K562 (cell line): ENCODE measurements around the gene PXDC1. TPM values are rescaled to one million over a fixed set of nuclear protein-coding genes. Genes with fewer than 3 reads are reported as not detected.

Experiments
- ATAC-seq: fragments of 200-7000 bp; cut with Tn5 transposase; 3 replicates; pipeline ENCODE4 v1.9.1; 2020; ENCODE audit warnings: moderate library complexity
- BruUV-seq: library from RNA; stranded (reverse); fragments of 400-500 nt; replicated peaks from 2 replicates; lab custom pipeline; 2021; lab: Mats Ljungman, UMichigan
- CTCF ChIA-PET: fragments of 300-600 bp; formaldehyde crosslinking; extraction: SDS; loops from one replicate; lab custom pipeline; 2021; ENCODE audit warnings: low intra/inter-chr PET ratio; lab: Yijun Ruan, JAX
- POLR2A ChIA-PET: fragments of 300-600, 350-650 bp; sonication (Branson Sonifier 250); formaldehyde crosslinking; extraction: SDS; loops from one replicate; lab custom pipeline; 2021; ENCODE audit warnings: antibody characterized with exemption, inconsistent platforms; lab: Yijun Ruan, JAX
- DNase-seq, 4 experiments: peaks; one replicate each; pipeline versions ENCODE4 v3.0.0 to v3.0.0-alpha.2; 2011 to 2018; ENCODE audit warnings: low spot score in 3 of 4, mixed read lengths in 3 of 4; ENCODE audit errors: extremely low read depth in 1 of 4
- FAIRE-seq: peaks from 2 replicates; lab custom pipeline; 2011; peaks lifted over from hg19 to GRCh38; lab: Jason Lieb, UNC
- H2AFZ ChIP-seq: 2 replicates; pipeline ENCODE4 v1.6.0; 2011; ENCODE audit warnings: low read depth, low read length, control low read depth, inconsistent platforms
- H3K27ac ChIP-seq: fragments of 200-600 bp; 3 replicates; pipeline ENCODE4 v1.8.0; 2011; ENCODE audit warnings: low read depth, mild to moderate bottlenecking, control low read depth, inconsistent platforms, low read length, moderate library complexity, mixed read lengths; ENCODE audit errors: extremely low read depth
- H3K27me3 ChIP-seq, 2 experiments: fragments of 300-600 bp in 1 of 2; 2 replicates in 1 of 2; 3 replicates in 1 of 2; pipeline versions ENCODE4 v1.6.0 to v1.8.0; 2011; ENCODE audit warnings: inconsistent platforms in 2 of 2, low read length in 2 of 2, mild to moderate bottlenecking in 1 of 2, mixed read lengths in 1 of 2, moderate library complexity in 1 of 2; ENCODE audit not compliant: control insufficient read depth in 2 of 2, insufficient read depth in 2 of 2
- H3K36me3 ChIP-seq: fragments of 300-600 bp; 3 replicates; pipeline ENCODE4 v1.8.0; 2011; ENCODE audit warnings: mild to moderate bottlenecking, low read length, inconsistent platforms; ENCODE audit not compliant: control insufficient read depth, insufficient read depth
- H3K4me1 ChIP-seq, 2 experiments: fragments of 200-600 bp in 1 of 2; replicated peaks in 1 of 2; 2 replicates in 1 of 2; 3 replicates in 1 of 2; pipeline versions ENCODE4 v1.5.1 to v1.8.0; 2011; ENCODE audit warnings: inconsistent platforms in 2 of 2, low read length in 2 of 2, mild to moderate bottlenecking in 1 of 2, mixed read lengths in 1 of 2, moderate library complexity in 1 of 2; ENCODE audit not compliant: control insufficient read depth in 2 of 2, insufficient read depth in 2 of 2
- H3K4me2 ChIP-seq: 2 replicates; pipeline ENCODE4 v1.6.1; 2011; ENCODE audit warnings: low read length, control low read depth, inconsistent platforms, mixed read lengths; ENCODE audit not compliant: insufficient read depth
- H3K4me3 ChIP-seq: fragments of 200-600 bp; sonication (generic), shearing (Covaris generic); 2 replicates; pipeline ENCODE4 v1.5.1; 2016; ENCODE audit warnings: control low read depth, inconsistent platforms
- H3K79me2 ChIP-seq: fragments of 200-600 bp; 3 replicates; pipeline ENCODE4 v1.8.0; 2011; ENCODE audit warnings: low read length, inconsistent platforms; ENCODE audit not compliant: control insufficient read depth, insufficient read depth
- H3K9ac ChIP-seq, 2 experiments: 2 replicates each; pipeline versions ENCODE4 v1.6.0 to v1.6.1; 2011; ENCODE audit warnings: low read depth in 2 of 2, low read length in 2 of 2, control low read depth in 1 of 2, inconsistent platforms in 1 of 2, mild to moderate bottlenecking in 1 of 2, mixed read lengths in 1 of 2; ENCODE audit not compliant: insufficient read depth in 1 of 2
- H3K9me1 ChIP-seq: one replicate; pipeline ENCODE4 v1.6.0; 2011; ENCODE audit warnings: inconsistent platforms, mild to moderate bottlenecking, low read length, moderate library complexity; ENCODE audit not compliant: control insufficient read depth, insufficient read depth
- H3K9me3 ChIP-seq: replicated peaks from 2 replicates; pipeline ENCODE4 v1.5.1; 2011; ENCODE audit warnings: low read depth, low read length, inconsistent platforms; ENCODE audit not compliant: control insufficient read depth, insufficient read depth
- H4K20me1 ChIP-seq: replicated peaks from 2 replicates; pipeline ENCODE4 v1.6.1; 2011; ENCODE audit warnings: low read length, inconsistent platforms, mixed read lengths; ENCODE audit not compliant: control insufficient read depth, insufficient read depth
- ADNP ChIP-seq: fragments of 200-800 bp; sonication (Bioruptor generic); IDR thresholded peaks from 2 replicates; pipeline ENCODE4 v1.6.1; 2016; ENCODE audit warnings: missing genetic modification characterization, missing compliant biosample characterization
- CBX3 ChIP-seq, 2 experiments: IDR thresholded peaks; 1 replicate in 1 of 2; 2 replicates in 1 of 2; pipeline ENCODE4 v1.6.1; 2012; ENCODE audit warnings: inconsistent platforms in 2 of 2, low read length in 2 of 2, borderline replicate concordance in 1 of 2, control low read depth in 1 of 2
- GABPB1 ChIP-seq: sonication (generic); formaldehyde crosslinking; IDR thresholded peaks from 2 replicates; pipeline ENCODE4 v1.8.0; 2022; ENCODE audit warnings: mild to moderate bottlenecking, missing genetic modification reagents
- GTF2F1 ChIP-seq: IDR thresholded peaks from 2 replicates; pipeline ENCODE4 v1.6.1; 2011; ENCODE audit warnings: low read depth, low read length, improper control_type of control experiment
- KDM5B ChIP-seq: fragments of 200-600 bp; sonication (generic); IDR thresholded peaks from 2 replicates; pipeline ENCODE4 v1.6.1; 2012; ENCODE audit warnings: low read depth, mild to moderate bottlenecking, moderate library complexity, low read length, control low read depth, inconsistent platforms; ENCODE audit not compliant: insufficient replicate concordance
- RBM34 ChIP-seq: fragments of 200-400 bp; formaldehyde crosslinking; IDR thresholded peaks from 2 replicates; pipeline ENCODE4 v1.6.1; 2018; ENCODE audit warnings: low read length, borderline replicate concordance; ENCODE audit not compliant: insufficient read depth
- SETDB1 ChIP-seq: IDR thresholded peaks from one replicate; pipeline ENCODE4 v1.6.1; 2012; ENCODE audit warnings: low read length, control low read depth, inconsistent platforms
- SNIP1 ChIP-seq: fragments of 450-650 bp; IDR thresholded peaks from 2 replicates; pipeline ENCODE4 v1.7.1; 2017; ENCODE audit warnings: low read depth, mild to moderate bottlenecking
- SRSF9 ChIP-seq: fragments of 200-400 bp; formaldehyde crosslinking; IDR thresholded peaks from 2 replicates; pipeline ENCODE4 v1.6.1; 2017; ENCODE audit warnings: low read depth, low read length, borderline replicate concordance
- TAF15 ChIP-seq: fragments of 200-400 bp; formaldehyde crosslinking; IDR thresholded peaks from 2 replicates; pipeline ENCODE4 v1.6.1; 2017; ENCODE audit warnings: mild to moderate bottlenecking, low read depth, low read length, moderate library complexity
- TCF3 ChIP-seq: sonication (generic); formaldehyde crosslinking; IDR thresholded peaks from 2 replicates; pipeline ENCODE4 v1.4.0; 2020; ENCODE audit warnings: mild to moderate bottlenecking, missing genetic modification reagents
- ZKSCAN3 ChIP-seq: fragments of 250-450 bp; sonication (Bioruptor Pico); IDR thresholded peaks from 2 replicates; pipeline ENCODE4 v1.4.0; 2020
- ZNF239 ChIP-seq: fragments of 250-450 bp; sonication (Bioruptor Pico); IDR thresholded peaks from 2 replicates; pipeline ENCODE4 v1.4.0; 2020; ENCODE audit warnings: mild to moderate bottlenecking
- ZNF511 ChIP-seq: sonication (generic); formaldehyde crosslinking; IDR thresholded peaks from 2 replicates; pipeline ENCODE4 v1.8.0; 2022; ENCODE audit warnings: mild to moderate bottlenecking, missing genetic modification reagents
- ZNF639 ChIP-seq, 2 experiments: fragments of 200-800 bp in 1 of 2; sonication (Bioruptor generic) in 1 of 2; sonication (generic) in 1 of 2; formaldehyde crosslinking in 1 of 2; IDR thresholded peaks in 1 of 2; conservative IDR thresholded peaks in 1 of 2; 2 replicates each; pipeline versions ENCODE4 v1.5.0 to v1.6.1; 2016 to 2020; ENCODE audit warnings: missing compliant biosample characterization in 1 of 2, missing genetic modification characterization in 1 of 2, missing genetic modification reagents in 1 of 2
- ZNF780A ChIP-seq: fragments of 250-450 bp; sonication (Bioruptor Pico); IDR thresholded peaks from 2 replicates; pipeline ENCODE4 v1.5.0; 2021; ENCODE audit warnings: mild to moderate bottlenecking
- WGBS: fragments of 100-300 bp; shearing (Covaris generic); methylation state at CpG from one replicate; pipeline ENCODE4 v1.1.6; 2016; ENCODE audit warnings: low coverage, mixed read lengths; ENCODE audit not compliant: insufficient coverage; ENCODE audit errors: missing lambda C conversion rate; 5-methylcytosine and 5-hydroxymethylcytosine counted together
- in situ Hi-C: fragments of 300-500 bp; cut with MboI; formaldehyde crosslinking; loops from 4 replicates; pipeline ENCODE4 v1.15.0; 2018; ENCODE audit warnings: inconsistent platforms, mixed read lengths
- intact Hi-C: fragments of 100-400 bp; cut with micrococcal nuclease; formaldehyde crosslinking; loops from 2 replicates; pipeline ENCODE4 v1.14.2; 2022
- polyA plus RNA-seq, 8 experiments: library from polyadenylated mRNA; depleted of rRNA in 4 of 8; stranded (reverse) in 5 of 8; unstranded in 3 of 8; fragments of >200 nt; fragmentation: Nextera tagmentation in 2 of 8; fragmentation: Illumina TruSeq in 1 of 8; extraction: Ambion mirVana in 2 of 8; extraction: Trizol in 1 of 8; gene quantifications; 2 replicates each; pipeline versions ENCODE4 v1.2.1 to v1.2.3, GENCODE V29; 2011 to 2014; ENCODE audit warnings: inconsistent platforms in 1 of 8, missing spikeins in 1 of 8
- total RNA-seq, 7 experiments: library from RNA; depleted of rRNA in 6 of 7; stranded (reverse); fragments of >200 nt in 6 of 7; fragmentation: Illumina TruSeq in 2 of 7; extraction: Trizol in 2 of 7; gene quantifications; 2 replicates each; pipeline versions ENCODE4 v1.2.1 to v1.2.3, GENCODE V29; 2011 to 2021; ENCODE audit warnings: low replicate concordance in 1 of 7
- TF ChIP-seq, protein P1 (sequence below): sonication (generic); formaldehyde crosslinking; IDR thresholded peaks from 2 replicates; pipeline ENCODE4 v1.8.0; 2022; ENCODE audit warnings: mild to moderate bottlenecking, missing genetic modification reagents

The PXDC1 gene
- total and polyA plus RNA-seq, 9 of the 15 experiments (the other 6 are each of a cell fraction or from before 2014, with no cell fraction given): 0.09 to 0.33 (median 0.16) TPM; not detected in 5

DNA sequence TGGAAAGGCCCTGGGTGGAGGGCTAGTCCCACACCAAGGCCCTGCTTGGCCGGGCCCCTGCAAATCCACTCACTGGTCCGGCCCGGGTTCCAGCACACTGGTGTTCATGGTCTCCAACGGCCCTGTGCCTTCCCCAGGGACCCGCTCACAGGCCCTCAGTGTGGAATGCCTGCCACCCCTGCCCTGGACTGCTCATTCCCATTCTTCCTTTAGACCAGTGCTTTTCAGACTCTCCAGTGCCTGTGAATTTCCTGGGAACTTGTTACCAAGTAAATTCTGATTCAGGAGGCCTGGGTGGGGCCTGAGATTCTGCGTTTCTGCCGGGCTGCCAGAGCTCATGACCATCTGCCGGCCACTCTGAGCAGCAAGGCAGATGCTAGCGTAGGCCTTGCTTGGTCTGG is 5.7 kb upstream of the PXDC1 start:
- ATAC-seq: no peak
- Histone ChIP-seq H3K4me1 (peaks cover 0 to 14% of the 10 kb centered on the region in 2 experiments; a peak in 3 of 5 replicates), H3K27me3 (peaks cover 21 to 35% of the 10 kb centered on the region in 2 experiments; a peak in 4 of 5 replicates), H3K9me3 (no peaks in the 10 kb centered on the region), H3K9me1 (no peaks in the 10 kb centered on the region), H3K4me2 (no peak overlapping the region), H3K4me3 (no peak overlapping the region), H3K9ac (no peak overlapping the region), H3K79me2 (no peaks in the 10 kb centered on the region), H2AFZ (no peak overlapping the region), H3K27ac (no peak overlapping the region), H3K36me3 (no peaks in the 10 kb centered on the region), H4K20me1 (no peaks in the 10 kb centered on the region)
- BruUV-seq: no TSS peak
- intact Hi-C loops: no loop called here
- FAIRE-seq: no peak
- ChIA-PET CTCF (no interaction called here), POLR2A (no interaction called here)
- DNase-seq: no peak
- in situ Hi-C loops: no loop called here
- WGBS: 15% methylated on average over 9 of the region's 9 CpGs
- TF ChIP-seq ZNF780A (CRISPR knock-in tag) (no peak), GABPB1 (CRISPR knock-in tag) (no peak), SNIP1 (no peak), GTF2F1 (no peak), TAF15 (no peak), ADNP (tag) (no peak), ZKSCAN3 (CRISPR knock-in tag) (no peak), KDM5B (no peak), ZNF239 (no peak), ZNF511 (no peak), CBX3 (IDR thresholded peaks at IDR 0.05; ENCODE audit: borderline replicate concordance in 1 of 2, low read length in 2 of 2) (no peak), SETDB1 (no peak), SRSF9 (no peak), TCF3 (CRISPR knock-in tag) (no peak), RBM34 (no peak), ZNF639 (CRISPR knock-in tag; conservative IDR thresholded peaks at IDR 0.05 in 1 of 2, IDR thresholded peaks at IDR 0.05 in 1 of 2) (no peak)
- TF ChIP-seq, protein P1, sequence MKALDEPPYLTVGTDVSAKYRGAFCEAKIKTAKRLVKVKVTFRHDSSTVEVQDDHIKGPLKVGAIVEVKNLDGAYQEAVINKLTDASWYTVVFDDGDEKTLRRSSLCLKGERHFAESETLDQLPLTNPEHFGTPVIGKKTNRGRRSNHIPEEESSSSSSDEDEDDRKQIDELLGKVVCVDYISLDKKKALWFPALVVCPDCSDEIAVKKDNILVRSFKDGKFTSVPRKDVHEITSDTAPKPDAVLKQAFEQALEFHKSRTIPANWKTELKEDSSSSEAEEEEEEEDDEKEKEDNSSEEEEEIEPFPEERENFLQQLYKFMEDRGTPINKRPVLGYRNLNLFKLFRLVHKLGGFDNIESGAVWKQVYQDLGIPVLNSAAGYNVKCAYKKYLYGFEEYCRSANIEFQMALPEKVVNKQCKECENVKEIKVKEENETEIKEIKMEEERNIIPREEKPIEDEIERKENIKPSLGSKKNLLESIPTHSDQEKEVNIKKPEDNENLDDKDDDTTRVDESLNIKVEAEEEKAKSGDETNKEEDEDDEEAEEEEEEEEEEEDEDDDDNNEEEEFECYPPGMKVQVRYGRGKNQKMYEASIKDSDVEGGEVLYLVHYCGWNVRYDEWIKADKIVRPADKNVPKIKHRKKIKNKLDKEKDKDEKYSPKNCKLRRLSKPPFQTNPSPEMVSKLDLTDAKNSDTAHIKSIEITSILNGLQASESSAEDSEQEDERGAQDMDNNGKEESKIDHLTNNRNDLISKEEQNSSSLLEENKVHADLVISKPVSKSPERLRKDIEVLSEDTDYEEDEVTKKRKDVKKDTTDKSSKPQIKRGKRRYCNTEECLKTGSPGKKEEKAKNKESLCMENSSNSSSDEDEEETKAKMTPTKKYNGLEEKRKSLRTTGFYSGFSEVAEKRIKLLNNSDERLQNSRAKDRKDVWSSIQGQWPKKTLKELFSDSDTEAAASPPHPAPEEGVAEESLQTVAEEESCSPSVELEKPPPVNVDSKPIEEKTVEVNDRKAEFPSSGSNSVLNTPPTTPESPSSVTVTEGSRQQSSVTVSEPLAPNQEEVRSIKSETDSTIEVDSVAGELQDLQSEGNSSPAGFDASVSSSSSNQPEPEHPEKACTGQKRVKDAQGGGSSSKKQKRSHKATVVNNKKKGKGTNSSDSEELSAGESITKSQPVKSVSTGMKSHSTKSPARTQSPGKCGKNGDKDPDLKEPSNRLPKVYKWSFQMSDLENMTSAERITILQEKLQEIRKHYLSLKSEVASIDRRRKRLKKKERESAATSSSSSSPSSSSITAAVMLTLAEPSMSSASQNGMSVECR (CRISPR knock-in tag): no peak
